ENCODE measurements around the gene TSPAN11.

DNA sequence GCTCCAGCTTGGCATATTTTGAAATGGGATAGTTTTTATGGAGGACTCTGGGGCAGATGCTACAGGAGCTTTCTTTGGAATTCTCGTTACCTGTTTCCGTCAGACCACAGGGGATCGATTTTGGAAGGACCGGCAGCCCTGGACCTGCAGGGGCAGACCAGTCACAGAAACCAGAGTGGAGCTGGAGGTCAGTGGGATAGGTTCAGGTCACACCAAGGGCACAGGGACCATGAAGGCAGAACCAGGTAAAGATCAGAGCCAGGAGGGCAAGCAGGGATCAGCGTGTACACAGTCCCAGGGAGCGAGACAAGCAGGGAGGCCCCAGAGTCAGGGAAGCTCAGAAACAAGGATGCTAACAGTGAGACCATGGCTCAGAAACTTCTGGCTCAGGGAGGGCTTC is 45.5 kb downstream of the TSPAN11 start:
- TF ChIP-seq, protein P1, sequence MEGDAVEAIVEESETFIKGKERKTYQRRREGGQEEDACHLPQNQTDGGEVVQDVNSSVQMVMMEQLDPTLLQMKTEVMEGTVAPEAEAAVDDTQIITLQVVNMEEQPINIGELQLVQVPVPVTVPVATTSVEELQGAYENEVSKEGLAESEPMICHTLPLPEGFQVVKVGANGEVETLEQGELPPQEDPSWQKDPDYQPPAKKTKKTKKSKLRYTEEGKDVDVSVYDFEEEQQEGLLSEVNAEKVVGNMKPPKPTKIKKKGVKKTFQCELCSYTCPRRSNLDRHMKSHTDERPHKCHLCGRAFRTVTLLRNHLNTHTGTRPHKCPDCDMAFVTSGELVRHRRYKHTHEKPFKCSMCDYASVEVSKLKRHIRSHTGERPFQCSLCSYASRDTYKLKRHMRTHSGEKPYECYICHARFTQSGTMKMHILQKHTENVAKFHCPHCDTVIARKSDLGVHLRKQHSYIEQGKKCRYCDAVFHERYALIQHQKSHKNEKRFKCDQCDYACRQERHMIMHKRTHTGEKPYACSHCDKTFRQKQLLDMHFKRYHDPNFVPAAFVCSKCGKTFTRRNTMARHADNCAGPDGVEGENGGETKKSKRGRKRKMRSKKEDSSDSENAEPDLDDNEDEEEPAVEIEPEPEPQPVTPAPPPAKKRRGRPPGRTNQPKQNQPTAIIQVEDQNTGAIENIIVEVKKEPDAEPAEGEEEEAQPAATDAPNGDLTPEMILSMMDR (IDR thresholded peaks at IDR 0.05; ENCODE audit: poor library complexity): no peak
- no peak for TF ChIP-seq EZH2 (IDR thresholded peaks at IDR 0.05; ENCODE audit: borderline replicate concordance)

Measured in hepatocyte (in vitro differentiated cells).